Pulmonary artery endothelial cell (primary cell): ENCODE results near the gene RNF224. TPM values are rescaled to one million over a fixed set of nuclear protein-coding genes. Genes with fewer than 3 reads are reported as not detected.
"Not testable (repeated sequence)": the region's sequence is repeated elsewhere in the genome, so short reads cannot be mapped to it uniquely, and the experiment has no call there.

Source experiments
- DNase-seq: peaks from one replicate; pipeline ENCODE4 v3.0.0-alpha.2; 2011; ENCODE audit warnings: low read depth, low spot score
- total RNA-seq: library from RNA; depleted of rRNA; stranded (reverse); fragments of >200 nt; gene quantifications from 2 replicates; pipeline ENCODE4 v1.2.3, GENCODE V29; 2014

Gene RNF224
- total RNA-seq, 1 donor from 2014 or later = 0.07 TPM

DNA sequence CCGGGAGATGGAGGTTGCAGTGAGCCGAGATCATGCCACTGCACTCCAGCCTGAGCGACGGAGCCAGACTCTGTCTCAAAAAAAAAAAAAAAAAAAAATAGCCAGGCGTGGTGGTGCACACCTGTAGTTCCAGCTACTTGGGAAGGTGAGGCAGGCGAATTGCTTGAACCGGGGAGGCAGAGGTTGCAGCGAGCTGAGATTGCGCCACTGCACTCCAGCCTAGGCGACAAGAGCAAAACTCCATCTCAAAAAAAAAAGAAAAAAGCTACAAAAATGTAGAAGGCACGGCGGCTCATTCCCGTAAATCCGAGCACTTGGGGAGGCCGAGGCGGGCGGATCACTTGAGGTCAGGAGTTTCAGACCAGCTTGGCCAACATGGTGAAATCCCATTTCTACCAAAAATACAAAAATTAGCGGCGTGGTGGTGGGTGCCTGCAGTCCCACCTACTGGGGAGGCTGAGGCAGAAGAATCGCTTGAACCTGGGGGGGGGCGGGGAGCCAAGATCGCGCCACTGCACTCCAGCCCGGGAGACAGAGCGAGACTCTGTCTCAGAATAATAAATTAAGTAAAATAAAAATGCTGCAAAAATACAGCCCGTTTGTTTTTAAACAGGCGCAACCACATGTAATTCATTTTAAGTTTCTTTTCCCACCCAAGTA, 12.4 kb downstream of the RNF224 start:
- DNase-seq = not testable (repeated sequence)

DNA sequence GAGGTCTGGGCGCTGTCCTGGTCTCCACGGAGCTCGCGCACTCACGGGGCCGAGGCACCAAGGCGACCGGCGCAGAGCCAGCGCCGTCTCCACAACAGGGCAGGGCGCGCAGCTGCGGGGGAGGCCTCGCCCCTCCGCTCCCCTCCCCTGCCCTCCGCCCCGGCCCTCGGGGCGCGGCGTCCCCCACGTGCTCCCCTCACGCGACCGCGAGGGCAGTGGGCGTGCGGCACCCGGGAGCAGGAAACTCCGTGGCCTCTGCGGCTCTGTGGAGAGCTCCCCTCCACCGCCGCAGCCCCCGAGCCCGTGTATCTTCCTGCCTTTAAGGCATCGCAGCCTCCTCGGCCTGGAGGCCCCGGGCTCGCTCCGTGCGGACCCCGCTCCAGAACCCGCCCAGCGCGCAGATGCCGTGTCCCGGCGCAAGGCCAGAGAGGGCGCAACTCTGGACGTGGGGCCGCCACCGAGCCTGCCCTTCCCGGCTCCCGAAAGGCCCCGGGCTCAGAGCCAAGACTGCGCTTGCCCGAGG, 13.1 kb downstream of the RNF224 start:
- DNase-seq = peak; percentile 30

DNA sequence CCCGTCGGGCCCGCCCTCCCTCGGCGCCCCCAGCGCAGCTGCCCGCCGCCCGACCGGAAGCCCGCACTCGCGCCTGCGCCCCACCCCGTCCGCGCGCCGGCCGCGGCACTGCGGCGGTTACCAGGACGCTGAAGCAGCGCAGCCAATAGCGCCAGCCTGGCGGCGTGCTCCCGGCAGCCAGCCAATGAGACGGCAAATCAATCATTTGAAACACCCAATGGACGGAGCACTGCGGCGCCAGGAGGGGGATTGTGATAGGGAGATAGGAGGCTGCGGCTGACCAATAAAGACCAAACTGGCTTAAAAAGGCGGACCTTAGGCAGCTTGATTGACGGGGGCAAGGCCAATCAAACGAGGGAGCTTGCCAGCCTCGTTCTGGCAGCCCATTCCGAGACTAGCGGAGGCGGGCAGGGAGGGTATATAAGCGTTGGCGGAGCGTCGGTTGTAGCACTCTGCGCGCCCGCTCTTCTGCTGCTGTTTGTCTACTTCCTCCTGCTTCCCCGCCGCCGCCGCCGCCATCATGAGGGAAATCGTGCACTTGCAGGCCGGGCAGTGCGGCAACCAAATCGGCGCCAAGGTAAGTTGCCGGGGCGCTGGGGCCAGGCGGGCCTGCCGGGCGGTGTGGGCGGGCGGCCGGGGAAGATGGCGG, 13.7 kb downstream of the RNF224 start, which contains the start of gene TUBB4B:
Gene TUBB4B, plus strand, starts transcription at position 447 of the 649 bp plus-strand sequence. Its CDS starts 74 bp downstream, at position 521.
- DNase-seq = peak; percentile 100

DNA sequence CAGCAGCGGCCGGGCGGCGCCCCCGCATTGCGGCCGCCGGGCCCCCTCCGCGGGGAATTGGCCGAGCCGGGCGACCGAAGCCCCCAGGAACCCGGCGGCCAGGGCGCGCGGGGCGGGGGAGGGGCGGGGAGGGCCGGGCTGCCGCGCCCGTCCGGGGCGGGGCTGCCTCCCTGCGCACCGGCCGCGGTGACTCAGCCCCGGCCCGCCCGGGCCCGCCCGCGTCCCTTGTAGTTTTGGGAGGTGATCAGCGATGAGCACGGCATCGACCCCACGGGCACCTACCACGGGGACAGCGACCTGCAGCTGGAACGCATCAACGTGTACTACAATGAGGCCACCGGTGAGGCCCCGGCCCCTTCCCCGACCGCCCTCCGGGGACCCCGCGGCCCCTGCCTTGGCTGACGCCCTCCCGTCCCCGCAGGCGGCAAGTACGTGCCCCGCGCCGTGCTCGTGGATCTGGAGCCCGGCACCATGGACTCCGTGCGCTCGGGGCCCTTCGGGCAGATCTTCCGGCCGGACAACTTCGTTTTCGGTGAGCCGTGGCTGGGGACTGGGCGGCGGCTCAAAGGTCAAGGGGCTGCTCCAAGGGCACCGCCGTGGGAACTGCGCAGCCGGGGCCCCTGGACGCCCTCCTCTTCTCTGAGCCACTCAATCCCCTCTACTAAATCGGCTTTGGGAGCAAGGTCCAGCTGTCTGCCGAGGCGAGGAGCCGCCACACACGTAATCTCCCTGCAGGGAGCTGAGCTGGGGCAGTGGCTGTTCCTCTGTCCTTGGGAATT, 14.4 kb downstream of the RNF224 start:
- no peak for DNase-seq

DNA sequence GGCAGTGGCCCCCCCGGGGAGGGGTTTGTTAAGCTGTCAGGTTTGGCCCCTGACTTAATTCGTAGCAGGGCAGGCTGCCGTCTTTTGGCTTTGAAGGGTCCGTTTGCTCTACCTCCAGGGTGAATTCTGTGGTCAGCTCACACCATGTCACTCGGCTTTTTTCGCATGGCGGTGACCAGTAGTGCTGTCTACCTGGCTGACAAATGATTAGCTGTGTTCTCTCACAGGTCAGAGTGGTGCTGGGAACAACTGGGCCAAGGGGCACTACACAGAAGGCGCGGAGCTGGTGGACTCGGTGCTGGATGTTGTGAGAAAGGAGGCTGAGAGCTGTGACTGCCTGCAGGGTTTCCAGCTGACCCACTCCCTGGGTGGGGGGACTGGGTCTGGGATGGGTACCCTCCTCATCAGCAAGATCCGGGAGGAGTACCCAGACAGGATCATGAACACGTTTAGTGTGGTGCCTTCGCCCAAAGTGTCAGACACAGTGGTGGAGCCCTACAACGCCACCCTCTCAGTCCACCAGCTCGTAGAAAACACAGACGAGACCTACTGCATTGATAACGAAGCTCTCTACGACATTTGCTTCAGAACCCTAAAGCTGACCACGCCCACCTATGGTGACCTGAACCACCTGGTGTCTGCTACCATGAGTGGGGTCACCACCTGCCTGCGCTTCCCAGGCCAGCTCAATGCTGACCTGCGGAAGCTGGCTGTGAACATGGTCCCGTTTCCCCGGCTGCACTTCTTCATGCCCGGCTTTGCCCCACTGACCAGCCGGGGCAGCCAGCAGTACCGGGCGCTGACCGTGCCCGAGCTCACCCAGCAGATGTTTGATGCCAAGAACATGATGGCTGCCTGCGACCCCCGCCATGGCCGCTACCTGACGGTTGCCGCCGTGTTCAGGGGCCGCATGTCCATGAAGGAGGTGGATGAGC, 15.2 kb downstream of the RNF224 start:
- DNase-seq = no peak

DNA sequence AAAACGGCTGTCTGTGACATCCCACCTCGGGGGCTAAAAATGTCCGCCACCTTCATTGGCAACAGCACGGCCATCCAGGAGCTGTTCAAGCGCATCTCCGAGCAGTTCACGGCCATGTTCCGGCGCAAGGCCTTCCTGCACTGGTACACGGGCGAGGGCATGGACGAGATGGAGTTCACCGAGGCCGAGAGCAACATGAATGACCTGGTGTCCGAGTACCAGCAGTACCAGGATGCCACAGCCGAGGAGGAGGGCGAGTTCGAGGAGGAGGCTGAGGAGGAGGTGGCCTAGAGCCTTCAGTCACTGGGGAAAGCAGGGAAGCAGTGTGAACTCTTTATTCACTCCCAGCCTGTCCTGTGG, 15.9 kb downstream of the RNF224 start:
- DNase-seq = not testable (repeated sequence)

DNA sequence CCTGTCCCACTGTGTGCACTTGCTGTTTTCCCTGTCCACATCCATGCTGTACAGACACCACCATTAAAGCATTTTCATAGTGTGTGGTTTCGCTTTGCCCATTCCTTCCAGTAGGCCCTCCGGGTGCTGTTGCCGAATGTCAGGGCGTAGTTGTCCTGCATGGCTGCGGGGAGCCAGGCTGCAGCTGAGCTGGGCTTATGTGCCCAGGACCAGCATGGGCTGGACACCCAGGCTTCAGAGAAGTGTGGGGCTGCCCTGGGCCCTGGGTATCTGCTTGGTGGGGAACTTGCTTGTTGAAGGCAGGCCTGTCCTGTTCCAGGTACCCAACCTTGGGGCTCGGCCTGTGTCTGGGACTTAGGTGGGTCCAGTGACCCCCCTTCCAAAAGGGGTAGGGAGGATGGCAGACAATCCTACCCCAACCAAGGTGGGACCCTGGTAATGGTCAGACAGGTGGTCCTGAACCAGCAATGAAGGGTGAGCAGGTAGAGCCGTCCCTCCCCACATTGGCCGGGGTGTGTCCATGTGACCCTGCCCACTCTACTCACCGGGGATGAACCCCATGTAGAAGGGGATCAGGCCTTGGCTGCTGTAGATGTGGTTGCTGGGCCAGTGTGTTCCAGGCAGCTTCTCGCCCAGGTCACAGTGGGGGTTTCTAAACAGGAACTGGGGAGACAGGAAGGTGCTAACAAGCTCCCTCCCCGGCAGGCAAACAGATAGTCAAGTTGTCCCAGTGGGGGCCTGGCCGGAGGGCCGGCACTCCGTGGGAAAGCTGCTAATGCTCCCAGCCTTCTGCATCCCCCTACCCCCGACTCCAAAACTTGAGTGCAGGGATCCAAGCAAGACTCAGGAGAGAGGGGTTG, 16.6 kb downstream of the RNF224 start:
- DNase-seq = no peak

DNA sequence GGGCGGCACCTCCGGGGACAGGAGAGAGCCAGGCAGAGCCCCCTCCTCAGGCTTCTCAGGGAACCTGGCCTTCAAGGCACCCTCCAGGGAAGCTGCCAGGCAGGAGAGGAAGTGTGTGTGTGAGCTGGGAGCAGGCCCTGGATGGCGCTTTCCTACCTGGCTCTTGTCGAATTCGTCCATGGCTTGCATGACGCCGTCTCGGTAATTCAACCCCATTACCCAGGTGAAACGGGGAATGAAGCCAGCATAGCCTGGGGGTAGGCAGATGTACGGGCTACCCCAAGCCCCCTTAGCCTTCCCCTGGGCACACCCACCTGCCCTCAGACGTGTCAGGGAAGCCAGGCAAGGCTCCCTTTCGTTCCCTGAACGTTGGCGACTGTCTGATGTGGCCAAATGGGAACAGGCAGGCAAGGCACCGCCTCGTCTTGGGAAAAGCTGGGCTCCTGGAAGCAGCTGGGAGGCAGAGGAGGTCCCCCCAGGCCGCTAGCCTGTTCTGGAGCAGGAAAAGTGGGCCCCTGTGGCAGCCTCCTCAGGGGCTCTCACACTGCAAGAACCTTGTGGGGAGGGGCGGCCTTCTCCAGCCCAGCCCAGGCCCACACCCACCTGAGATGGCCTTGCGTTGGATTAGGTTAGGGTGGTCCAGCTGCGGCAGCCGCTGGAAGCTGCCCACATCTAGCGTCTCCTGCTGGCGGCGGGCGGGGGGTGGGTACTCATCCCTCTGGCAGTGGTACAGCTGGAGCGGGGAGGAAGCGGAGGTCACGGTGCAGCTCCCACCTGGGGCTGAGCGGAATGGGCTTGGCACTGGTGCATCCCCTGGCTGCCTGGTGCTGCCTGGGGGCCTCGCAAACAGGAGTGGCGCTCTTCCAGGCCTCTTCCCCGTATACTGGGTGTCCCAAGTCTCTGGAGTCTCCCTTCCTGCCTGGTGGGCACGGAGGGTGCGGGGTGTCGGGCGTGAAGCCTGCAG, 17.5 kb downstream of the RNF224 start:
- no peak for DNase-seq

DNA sequence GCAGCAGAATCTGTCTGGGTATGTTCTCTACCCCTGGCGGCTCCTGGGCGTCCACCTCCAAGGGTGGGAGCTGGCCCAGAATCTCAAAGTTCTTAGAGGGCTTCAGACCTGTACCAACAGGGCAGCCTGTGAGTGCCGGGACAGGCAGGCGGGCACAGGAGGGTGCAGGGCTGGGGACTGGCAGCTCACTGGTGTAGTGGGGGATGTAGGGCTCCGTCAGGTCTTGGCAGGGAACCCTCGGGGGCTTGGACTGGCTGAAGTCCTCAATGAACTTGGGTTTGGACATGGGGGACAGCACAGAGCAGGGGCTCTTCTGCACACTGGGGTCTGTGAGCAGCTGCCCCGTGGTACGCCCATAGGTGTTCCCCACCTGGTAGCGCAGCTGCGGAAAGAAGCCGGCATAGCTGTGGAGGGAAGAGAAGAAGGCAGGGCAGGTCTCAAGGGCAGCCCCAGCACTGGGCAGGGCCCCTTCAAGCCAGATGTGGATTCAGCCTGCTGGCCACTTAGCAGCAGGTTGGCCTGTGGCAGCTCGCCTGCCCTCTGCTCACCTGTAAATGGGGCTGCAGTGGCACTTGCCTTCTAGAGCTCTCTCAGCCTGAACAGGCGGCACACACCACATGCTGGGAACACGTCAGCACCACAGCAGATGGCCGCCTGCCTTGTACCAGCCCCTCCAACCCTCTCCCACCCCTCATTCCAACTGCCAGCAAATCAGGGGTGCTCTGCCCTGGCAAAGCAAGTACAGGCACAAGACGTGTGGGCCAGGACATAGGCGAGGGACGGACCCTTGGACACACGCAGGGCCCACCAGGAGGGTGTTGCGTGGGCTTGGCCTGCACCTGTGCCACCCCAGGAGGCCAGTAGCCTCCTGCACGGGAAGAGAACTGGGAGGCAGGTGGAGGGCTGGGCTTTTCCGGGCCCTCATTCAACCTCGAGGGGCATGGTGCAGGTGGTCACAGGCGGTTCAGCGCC, 18.4 kb downstream of the RNF224 start:
- no peak for DNase-seq

DNA sequence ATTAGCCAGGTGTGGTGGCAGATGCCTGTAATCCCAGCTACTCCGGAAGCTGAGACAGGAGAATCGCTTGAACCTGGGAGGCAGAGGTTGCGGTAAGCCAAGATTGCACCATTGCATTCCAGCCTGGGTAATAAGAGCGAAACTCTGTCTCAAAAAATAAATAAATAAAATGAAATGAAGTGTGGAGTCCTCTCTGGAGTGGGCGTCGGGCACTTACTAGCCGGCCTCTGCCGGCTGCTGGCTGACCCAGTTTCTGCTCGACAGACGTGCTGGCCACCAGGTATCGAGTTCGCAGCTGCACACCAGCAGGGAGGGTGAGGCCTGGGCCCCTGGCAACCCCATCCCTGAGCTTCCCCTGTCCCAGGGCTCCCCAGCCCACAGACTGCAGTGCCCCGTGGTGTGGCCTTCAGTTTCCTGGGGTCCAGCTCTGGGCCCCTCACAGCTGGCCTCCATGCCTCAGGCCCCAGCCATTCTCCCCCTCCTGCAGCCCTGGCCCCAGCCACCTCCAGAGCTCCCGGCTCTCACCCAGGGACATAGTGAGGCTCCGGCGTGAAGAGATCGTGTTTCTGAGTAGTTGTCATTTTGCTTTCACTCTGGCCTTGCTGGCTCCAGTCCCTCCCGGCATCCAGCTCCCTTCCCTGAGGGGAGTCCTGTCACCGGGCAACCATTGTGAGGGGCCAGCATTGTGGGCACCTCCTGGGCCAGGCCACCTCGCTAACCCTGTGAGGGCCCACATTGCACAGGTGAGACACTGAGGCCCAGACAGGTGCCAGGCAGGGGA, 20.0 kb downstream of the RNF224 start:
- DNase-seq = no peak

DNA sequence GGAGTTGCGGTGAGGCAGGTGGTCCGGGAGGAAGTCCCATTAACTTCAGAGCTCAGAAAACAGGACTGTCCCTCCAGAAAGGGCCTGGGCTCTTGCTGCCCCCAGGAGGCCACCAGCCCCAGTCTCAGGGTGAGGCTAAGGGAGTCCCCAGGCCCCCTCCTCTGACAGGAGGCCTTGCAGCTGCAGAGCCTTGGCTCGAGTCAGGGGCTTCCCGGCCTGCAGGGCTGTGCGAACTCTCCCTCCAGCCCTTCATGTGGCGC, 20.5 kb downstream of the RNF224 start:
- DNase-seq = no peak

DNA sequence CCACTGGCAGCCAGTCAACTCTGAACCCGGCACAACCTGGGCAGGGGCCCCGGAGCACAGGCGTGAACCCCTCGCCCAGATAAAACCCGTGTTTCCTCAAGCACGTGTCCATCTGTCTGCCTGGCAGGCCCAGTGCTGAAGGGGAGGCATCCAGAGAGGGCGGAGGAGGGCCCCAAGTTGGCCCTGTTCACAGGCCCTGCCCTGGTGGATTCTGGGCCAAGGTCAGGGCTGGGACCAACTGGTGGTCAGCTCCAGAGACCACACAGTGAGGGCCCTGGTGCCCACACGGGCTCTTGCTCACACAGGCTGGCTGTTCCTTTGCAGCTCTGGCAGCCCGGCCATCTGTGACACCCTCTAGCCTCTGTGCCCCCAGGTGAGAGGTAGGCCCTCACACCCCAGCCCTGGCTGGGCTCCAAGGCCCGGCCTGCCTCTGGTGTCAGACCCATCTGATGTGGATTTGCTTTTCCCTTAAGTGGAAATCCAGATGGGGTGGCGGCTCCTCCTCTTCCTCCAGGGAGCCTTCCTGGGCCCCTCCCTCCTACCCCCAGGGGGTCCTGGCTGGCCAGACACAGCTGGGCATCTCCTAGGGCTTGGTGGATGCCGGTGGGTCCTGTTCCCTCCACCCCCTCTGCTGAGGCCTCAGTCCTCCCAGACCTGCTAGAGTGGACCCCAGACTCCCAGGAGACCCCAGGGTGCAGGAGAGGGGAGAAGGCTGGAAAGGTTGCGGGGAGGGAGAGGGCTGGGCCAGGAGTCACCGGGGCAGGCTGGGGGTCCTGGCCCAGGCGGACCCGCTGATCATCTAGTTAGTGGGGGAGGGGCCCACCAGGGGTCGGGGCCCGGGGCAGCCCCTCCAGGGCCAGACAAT, 23.3 kb downstream of the RNF224 start:
- no peak for DNase-seq

DNA sequence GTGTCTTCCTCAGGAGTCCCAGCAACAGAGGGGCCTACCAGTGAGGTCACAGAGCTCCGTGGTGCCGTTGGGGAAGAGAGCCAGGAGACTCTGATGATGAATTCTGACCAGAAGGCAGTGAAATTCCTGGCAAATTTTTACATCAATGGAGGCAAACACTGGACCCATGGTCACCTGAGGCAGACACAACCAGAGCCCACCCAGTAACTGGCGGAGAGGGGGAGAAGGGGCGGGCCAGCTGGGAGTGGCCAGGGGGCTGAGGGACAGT, 23.8 kb downstream of the RNF224 start, which contains the start of gene STPG3:
Gene STPG3, plus strand, starts transcription at position 93 of the 268 bp plus-strand sequence. Its CDS starts 1 bp downstream, at position 94.
- no peak for DNase-seq

DNA sequence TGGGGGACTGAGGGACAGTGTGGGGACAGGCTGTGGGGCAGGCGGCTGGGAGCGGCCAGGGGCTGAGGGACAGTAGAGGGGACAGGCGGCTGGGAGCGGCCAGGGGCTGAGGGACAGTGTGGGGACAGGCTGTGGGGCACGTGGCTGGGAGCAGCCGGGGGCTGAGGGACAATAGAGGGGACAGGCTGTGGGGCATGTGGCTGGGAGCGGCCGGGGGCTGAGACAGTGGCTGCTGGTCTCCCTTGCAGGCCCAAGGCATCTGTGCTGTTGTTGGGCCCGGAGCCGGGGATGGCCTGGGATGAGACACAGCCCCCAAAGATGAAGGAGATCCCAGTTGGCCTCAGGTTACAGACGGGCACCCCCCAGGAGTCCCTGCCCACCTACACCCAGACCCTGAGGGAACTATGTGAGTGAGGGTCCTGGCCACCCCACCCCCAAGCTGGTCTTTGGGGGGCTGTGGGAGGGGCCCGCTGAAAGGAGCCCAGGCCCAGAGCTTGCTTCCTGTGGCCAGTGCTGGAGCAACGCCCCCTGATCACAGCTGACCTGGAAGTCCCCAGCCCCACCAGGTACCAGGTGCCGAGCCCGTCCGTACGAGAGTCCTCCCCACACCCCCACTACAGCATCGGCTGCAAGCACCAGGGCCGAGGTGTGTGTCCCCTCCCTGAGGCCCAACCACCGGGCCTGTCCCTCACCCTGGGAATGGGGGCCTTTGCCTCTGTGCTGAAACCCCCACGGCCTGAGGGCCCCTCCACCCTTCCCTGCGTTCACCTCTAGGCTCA, 24.4 kb downstream of the RNF224 start:
- no peak for DNase-seq
